HG03342 (cell line): ENCODE results near the gene MASP2.
"Not testable (repeated sequence)": the region's sequence is repeated elsewhere in the genome, so short reads cannot be mapped to it uniquely, and the experiment has no call there.

Experiments
- ATAC-seq: cut with Tn5 transposase; IDR thresholded peaks from one replicate; pipeline ENCODE4 v1.9.1; 2021; ENCODE audit warnings: mild to moderate bottlenecking, moderate library complexity; ENCODE audit not compliant: unreplicated experiment

Gene MASP2

GRCh38 chr1:11058595-11059154, 11.6 kb upstream of the MASP2 start:
- no peak for ATAC-seq

DNA sequence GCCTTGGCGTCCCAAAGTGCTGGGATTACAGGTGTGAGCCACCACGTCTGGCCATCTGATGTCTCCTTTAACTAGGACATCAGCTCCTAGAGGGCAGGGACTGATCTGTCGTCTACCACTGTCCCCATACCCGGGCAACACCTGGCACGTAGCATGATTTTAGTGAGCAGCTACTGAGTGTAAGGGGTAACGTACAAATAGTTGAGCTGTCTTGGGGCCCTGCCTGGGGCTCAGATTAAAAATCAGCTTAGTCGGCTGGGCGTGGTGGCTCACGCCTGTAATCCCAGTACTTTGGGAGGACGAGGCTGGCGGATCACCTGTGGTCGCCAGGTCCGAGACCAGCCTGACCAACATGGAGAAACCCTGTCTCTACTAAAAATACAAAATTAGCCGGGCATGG, 11.0 kb upstream of the MASP2 start:
- ATAC-seq = no peak

- ATAC-seq = no peak
Measured at GRCh38 chr1:11057477-11057876, 10.4 kb upstream of the MASP2 start.

DNA sequence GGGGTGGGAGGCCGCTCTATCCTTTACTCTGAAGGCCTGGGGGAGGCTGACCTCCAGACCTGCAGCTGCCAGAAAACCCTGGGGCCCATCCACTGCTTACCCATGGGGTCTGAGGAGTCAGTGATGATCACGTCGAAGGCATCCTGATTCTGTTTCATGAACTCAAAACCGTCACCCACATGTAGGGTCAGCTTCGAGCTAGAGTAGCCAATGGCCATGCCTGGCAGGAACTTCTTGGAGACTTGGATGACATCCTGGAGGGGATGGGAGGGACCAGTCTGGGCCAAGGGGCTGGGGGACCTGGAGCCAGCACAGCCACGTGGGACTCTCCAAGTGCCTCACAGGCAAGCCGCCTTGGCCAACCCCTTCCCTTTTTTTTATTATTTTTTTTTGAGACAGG, 9.5 kb upstream of the MASP2 start:
- no peak for ATAC-seq

DNA sequence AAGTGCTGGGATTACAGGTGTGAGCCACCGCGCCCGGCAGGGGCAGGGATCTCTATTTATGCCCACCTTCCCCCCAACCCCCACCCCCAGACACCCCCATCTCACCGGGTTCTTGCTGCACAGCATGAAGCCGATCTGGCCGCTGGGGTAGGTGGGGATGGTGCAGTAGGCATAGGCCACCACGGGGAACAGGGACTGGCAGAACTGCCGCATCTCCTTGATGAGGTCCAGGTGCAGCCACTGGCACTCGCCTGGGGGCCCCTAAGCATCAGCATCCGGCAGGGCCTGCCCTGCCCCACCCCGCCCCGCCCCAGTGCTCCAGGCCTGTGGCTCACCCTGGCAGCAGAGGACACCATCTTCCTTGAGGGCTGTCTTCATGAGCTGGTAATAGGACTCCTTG, 8.6 kb upstream of the MASP2 start:
- no peak for ATAC-seq

DNA sequence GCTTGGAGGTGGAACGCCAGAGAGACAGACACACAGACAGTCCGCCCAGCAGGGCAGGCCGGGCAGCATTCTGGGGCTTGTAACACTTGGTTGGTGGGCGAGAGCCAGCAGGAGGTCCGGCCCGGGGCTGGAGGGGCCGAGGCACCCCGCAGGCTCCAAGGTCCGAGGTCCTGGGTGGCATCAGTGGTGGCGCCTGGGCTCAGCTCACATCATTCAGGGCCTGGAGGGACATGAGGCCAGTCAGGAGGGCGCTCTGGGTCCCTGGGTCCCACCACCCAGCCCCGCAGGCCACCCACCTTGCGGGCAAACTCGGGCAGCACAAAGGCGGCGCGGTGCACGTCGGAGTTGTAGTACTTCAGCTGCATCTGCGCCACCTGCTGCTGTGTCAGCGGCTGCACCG, 7.6 kb upstream of the MASP2 start:
- ATAC-seq = no peak

GRCh38 chr1:11054181-11054580, 7.1 kb upstream of the MASP2 start:
- ATAC-seq = no peak

DNA sequence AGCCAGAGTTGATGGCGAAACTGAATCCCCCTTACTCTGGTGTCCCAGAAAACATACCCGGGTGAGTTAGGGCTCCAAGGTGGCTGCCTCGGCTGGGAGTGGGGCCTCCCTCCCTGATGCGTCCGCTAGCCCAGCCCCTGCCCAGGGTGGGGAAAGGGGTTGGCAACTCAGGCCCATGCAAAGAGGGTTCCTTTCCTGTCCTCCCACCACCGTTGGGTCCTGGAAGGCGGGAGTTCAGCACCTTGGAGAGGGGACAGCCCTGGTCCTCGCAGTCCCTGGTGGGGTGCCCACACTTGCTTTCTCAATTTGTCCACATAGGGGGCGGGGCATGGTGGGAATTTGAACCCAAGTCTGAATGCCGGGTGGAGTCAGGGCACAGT, 6.7 kb upstream of the MASP2 start:
- ATAC-seq = no peak

DNA sequence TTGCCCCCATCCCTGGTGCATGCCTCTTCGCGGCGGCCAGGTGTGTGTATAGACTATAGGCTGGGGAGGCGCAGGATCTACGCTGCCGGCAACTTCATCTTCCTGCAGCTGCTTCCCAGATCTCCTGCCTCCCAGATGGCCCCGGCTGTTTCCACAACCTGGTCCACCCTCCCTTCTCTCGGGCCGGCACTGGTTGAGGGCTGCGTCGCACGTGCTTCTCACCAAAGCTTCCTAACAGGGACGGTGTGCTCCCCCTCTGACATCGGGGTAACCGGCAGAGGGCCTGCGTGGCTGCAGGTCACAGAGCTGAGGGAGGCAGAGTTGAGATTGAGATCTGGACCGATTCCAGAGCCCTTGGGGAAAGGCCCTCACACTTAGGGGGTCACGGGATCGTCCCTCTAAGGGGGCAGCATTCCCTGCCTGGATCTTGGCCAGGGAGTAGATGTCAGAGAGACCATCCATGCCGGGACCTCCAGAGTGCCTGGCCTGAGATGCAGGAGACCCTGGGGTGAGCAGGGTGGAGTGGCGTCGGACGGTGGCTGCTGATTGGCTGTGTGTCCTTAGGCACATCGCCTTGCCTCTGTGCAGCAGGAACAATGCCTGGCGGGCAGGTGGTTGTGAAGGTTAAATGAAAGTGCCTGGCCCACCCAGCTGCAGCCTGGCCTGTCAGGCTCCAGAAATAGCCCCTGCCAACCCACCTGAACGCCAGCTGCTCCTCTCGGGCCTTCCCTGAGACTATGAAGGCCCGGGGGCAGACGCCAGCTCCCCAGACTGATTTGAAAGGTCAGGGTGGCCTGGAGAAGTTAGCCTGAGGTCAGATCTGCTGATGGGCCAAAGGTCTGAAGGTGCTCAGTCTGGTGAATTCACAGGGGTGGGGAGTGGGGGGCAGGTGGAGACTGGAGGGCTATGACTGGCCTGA, 6.1 kb upstream of the MASP2 start:
- no peak for ATAC-seq

DNA sequence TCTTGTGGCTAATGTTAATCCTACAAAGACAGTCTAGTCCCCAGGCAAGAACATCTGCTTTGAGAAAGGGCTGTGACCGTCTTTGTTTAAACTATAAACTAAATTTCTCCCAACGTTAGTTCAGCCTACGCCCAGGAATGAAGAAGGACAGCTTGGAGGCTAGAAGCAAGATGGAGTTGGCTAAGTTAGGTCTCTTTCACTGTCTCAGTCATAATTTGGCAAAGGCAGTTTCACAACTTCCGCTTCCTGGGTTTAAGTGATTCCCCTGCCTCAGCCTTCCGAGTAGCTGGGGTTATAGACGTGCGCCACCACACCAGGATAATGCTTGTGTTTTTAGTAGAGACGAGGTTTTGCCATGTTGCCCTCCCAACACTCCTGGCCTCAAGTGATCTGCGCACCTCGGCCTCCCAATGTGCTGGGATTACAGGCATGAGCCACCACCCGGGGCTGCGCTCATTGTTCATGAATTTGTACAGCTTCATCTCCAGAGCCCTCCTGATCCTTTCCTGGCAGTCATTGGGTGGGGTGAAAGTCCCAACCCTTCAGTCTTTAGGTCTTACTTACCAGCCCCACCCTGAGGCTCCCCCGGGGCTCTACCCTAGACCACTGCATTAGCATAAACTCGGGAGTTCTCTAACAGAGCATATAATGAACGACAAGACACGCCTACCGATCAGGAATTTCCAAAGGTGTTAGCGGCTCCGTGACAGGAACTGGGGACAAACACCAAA, 4.9 kb upstream of the MASP2 start:
- ATAC-seq = no peak

- not testable (repeated sequence) for ATAC-seq
Measured at GRCh38 chr1:11051121-11051520, 4.1 kb upstream of the MASP2 start.

GRCh38 chr1:11046270-11046566, 821 bp downstream of the MASP2 start:
- no peak for ATAC-seq

GRCh38 chr1:11045428-11046269, 1.4 kb downstream of the MASP2 start:
- ATAC-seq = no peak

DNA sequence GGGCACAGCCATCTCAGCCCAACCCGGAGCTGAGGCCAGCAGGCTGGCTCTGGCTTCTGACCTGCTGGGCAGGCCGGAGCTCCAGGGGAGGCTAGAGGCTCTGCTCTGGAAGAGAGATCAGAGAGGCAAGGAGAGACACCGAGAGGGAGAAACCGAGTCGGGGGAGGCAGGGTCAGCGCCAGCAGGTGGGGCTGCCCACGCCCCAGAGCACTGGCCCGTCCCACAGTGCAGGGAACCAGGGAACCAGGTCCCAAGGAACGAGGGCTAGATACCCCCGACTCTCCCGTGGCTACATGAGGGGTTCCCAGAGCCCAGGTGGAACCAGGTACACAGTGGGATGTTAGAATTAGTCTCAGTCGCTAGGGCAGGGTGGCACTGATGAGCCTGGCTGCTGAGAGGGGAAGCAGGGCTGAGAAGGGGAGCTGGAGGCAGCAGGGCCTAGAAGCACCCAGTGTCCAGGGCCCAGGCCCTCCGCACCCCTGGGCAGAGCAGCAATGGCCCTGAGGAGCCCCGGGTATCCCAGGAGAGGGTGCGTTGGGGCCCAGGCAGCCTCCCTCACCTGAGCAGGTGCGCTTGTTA, 2.1 kb downstream of the MASP2 start:
- no peak for ATAC-seq

- no peak for ATAC-seq
Measured at GRCh38 chr1:11044086-11044848, 2.8 kb downstream of the MASP2 start.

GRCh38 chr1:11042995-11043874, 3.8 kb downstream of the MASP2 start:
- no peak for ATAC-seq

DNA sequence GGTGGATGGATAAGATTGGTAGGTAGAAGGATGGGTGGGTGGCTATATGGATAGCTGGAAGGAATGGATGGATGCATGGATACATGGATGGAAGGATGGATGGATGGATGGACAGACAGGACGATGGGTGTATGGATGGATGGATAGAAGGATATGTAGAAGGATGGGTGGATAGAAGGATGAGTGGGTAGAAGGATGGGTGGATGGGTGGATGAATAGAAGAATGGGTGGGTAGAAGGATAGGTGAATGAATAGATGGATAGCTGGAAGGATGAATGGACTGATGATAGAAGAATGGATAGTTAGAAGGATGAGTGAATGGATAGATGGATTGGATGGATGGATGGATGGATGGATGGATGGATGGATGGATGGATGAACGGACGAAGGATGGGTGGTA, 5.0 kb downstream of the MASP2 start:
- ATAC-seq = no peak

- no peak for ATAC-seq
Measured at GRCh38 chr1:11041048-11041447, 6.0 kb downstream of the MASP2 start.

DNA sequence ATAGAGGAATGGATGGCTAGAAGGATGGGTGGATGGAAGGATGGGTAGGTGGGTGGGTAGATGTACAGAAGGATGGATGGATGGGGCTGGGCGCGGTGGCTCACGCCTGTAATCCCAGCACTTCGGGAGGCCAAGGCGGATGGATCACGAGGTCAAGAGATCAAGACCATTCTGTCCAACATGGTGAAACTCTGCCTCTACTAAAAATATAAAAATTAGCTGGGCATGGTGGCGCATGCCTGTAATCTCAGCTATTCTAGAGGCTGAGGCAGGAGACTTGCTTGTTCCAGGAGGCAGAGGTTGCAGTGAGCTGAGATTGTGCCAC, 7.0 kb downstream of the MASP2 start:
- not testable (repeated sequence) for ATAC-seq
